ENCODE data around the gene SMARCA2.

SMARCA2 gene

DNA sequence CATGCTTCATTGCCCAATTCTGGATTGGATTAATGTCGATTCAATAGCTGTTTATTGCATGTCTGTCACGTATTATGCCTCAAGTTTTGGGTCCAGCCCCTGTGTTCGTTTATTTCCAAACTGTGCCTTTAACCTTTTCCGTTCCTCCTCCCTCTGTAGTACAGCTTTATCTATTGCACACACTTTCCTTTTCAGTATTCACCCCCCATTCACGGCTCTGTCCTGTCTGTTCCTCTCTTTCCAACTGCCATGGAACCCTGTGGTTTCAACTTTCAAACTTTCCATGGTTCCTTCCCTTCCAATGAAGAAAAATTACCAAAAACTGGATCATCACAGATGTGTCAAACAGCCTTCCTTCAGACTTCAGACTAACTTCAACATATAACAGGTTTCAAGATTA, 17.1 kb downstream of the SMARCA2 start:
- no peak for DNase-seq (ENCODE audit: insufficient read length, low spot score)
- no peak for TF ChIP-seq TAF1 (IDR thresholded peaks at IDR 0.05; ENCODE audit: low read depth, low read length)
- no peak for TF ChIP-seq PAX5 (IDR thresholded peaks at IDR 0.05; ENCODE audit: insufficient read depth, low read length, severe bottlenecking)
- TF ChIP-seq POU2F2 (IDR thresholded peaks at IDR 0.05; ENCODE audit: low read depth, low read length) = no peak
- no peak for TF ChIP-seq POLR2A (IDR thresholded peaks at IDR 0.05; ENCODE audit: low read depth, low read length)
- TF ChIP-seq POLR2AphosphoS5 (IDR thresholded peaks at IDR 0.05; ENCODE audit: low read depth, low read length) = no peak
- no peak for TF ChIP-seq SPI1 (IDR thresholded peaks at IDR 0.05; ENCODE audit: low read depth, low read length)
- FAIRE-seq = peak; percentile 41

DNA sequence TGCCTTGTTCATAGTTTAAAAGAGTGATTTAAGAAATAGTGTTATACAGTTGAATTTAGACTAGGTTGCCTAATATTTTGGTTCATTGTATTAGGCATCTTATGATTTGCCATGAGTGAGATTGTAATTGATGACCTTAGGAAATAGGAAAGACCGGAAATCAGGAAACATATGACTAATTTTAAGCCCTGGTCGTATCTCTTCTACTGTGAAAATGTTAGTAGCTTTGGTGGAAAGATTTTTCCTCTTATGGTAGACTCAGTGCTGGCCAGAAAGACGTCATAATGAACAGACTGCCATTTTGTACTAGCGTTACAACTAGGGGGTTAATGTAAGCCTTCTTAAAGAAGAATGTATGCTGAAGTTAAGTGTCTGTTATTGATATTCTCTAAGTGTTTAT, 21.7 kb downstream of the SMARCA2 start:
- FAIRE-seq = peak; percentile 9
- TF ChIP-seq SPI1 (IDR thresholded peaks at IDR 0.05; ENCODE audit: low read depth, low read length) (no peak), POLR2AphosphoS5 (IDR thresholded peaks at IDR 0.05; ENCODE audit: low read depth, low read length) (0 out of 2 replicates have a peak, but pooled peaks have one; percentile 13)
- DNase-seq (ENCODE audit: insufficient read length, low spot score) = no peak

DNA sequence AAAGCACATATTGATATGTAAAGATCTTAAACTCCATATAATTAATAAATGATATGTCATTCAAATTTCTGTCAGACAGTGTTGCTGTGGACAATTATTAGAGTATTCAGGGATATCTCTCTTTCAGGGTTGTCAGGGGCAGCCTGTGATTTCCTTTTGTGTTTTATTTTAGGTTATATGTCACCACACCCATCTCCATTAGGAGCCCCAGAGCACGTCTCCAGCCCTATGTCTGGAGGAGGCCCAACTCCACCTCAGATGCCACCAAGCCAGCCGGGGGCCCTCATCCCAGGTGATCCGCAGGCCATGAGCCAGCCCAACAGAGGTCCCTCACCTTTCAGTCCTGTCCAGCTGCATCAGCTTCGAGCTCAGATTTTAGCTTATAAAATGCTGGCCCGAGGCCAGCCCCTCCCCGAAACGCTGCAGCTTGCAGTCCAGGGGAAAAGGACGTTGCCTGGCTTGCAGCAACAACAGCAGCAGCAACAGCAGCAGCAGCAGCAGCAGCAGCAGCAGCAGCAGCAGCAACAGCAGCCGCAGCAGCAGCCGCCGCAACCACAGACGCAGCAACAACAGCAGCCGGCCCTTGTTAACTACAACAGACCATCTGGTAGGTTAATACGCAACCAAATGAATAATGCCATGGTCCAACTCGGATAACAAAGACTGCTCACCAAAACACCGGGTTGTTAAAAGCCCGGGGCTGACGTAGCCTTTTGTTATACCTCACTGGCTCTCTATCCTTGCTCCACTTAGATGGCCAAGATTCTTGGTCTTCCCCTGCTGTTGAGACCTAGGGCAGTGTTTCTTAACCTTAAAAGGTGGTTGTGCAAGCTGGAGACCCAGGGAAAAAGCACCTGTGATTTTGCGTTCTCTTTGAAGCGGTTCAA, 24.4 kb downstream of the SMARCA2 start:
- FAIRE-seq (no peak), DNase-seq (ENCODE audit: insufficient read length, low spot score) (no peak)
- TF ChIP-seq POLR2AphosphoS5 (IDR thresholded peaks at IDR 0.05; ENCODE audit: low read depth, low read length) (no peak; the same call in 1 of the 2 replicates), POLR2A (IDR thresholded peaks at IDR 0.05; ENCODE audit: low read depth, low read length) (no peak; the same call in 1 of the 2 replicates), SPI1 (IDR thresholded peaks at IDR 0.05; ENCODE audit: low read depth, low read length) (no peak), TAF1 (IDR thresholded peaks at IDR 0.05; ENCODE audit: low read depth, low read length) (no peak), POU2F2 (IDR thresholded peaks at IDR 0.05; ENCODE audit: low read depth, low read length) (no peak), PAX5 (IDR thresholded peaks at IDR 0.05; ENCODE audit: insufficient read depth, low read length, severe bottlenecking) (no peak)

DNA sequence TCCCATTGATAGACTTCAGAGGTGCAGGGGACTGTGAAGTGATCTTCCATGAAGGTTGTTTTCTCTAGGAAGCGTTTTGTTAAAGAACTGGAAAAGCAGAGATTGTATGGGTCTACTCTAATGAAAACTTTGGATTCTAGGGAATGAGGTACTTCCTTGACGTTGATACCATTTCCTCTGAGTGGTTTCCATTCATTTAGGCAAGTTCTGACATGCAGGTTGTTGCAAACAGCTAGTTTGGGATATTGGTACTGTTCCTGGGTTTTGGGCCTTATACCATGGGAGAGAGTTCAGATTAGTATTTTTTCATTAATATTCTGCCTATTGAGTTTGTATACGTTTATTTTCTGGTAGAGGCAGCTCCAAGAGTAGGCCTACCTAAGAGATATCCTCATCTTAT, 25.7 kb downstream of the SMARCA2 start:
- TF ChIP-seq POU2F2 (IDR thresholded peaks at IDR 0.05; ENCODE audit: low read depth, low read length) = no peak
- TF ChIP-seq POLR2AphosphoS5 (IDR thresholded peaks at IDR 0.05; ENCODE audit: low read depth, low read length) = no peak
- TF ChIP-seq POLR2A (IDR thresholded peaks at IDR 0.05; ENCODE audit: low read depth, low read length) = no peak
- no peak for TF ChIP-seq TAF1 (IDR thresholded peaks at IDR 0.05; ENCODE audit: low read depth, low read length)
- TF ChIP-seq PAX5 (IDR thresholded peaks at IDR 0.05; ENCODE audit: insufficient read depth, low read length, severe bottlenecking) = no peak
- TF ChIP-seq SPI1 (IDR thresholded peaks at IDR 0.05; ENCODE audit: low read depth, low read length) = no peak
- DNase-seq (ENCODE audit: insufficient read length, low spot score) (no peak), FAIRE-seq (no peak)

DNA sequence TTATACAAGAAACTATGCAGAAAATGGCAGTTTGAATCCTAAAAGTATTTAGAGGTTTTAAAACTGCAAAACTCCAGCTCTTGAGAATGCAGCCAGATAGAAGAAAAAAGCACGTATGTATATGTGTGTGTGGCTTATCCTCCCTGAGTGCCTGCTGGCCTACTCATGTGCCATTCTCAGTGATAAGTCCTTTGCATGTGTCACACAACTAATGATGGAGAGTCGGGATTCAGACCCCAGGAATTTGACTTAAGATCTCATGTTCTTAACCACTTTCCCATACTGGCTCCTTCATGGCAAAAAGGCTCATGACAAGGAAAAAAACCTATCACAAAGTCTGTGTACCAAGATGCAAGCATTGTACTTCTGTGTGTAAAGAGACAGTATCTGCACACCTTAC, 26.6 kb downstream of the SMARCA2 start:
- no peak for FAIRE-seq
- no peak for DNase-seq (ENCODE audit: insufficient read length, low spot score)

DNA sequence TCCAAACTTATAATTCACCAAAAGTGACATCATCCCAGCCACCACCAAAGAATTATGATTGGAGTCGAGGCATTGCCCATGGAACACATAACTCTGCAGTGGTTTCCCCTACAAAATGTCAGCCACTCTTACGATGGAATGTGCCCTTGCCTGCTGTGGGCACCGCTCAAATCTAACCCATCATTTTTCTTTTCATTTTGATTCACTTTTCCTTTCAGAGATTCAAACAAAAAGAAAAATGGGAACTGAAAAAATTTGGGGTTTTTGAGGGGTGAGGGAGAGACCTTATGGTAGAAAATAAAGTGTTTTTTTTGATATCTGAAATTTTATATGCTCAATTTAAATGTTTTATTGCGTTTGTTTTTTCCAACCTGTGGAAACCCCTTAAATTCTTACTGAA, 28.1 kb downstream of the SMARCA2 start:
- TF ChIP-seq POLR2AphosphoS5 (IDR thresholded peaks at IDR 0.05; ENCODE audit: low read depth, low read length) (no peak), PAX5 (IDR thresholded peaks at IDR 0.05; ENCODE audit: insufficient read depth, low read length, severe bottlenecking) (no peak), TAF1 (IDR thresholded peaks at IDR 0.05; ENCODE audit: low read depth, low read length) (peak; percentile 21; the same call in 1 of the 2 replicates), POLR2A (IDR thresholded peaks at IDR 0.05; ENCODE audit: low read depth, low read length) (no peak), SPI1 (IDR thresholded peaks at IDR 0.05; ENCODE audit: low read depth, low read length) (peak; percentile 83), POU2F2 (IDR thresholded peaks at IDR 0.05; ENCODE audit: low read depth, low read length) (no peak)
- FAIRE-seq = peak; percentile 90
- no peak for DNase-seq (ENCODE audit: insufficient read length, low spot score)

More for the DNA sequence above, 26.6 kb downstream of the SMARCA2 start:
- TF ChIP-seq POLR2A (IDR thresholded peaks at IDR 0.05; ENCODE audit: low read depth, low read length) (no peak), SPI1 (IDR thresholded peaks at IDR 0.05; ENCODE audit: low read depth, low read length) (no peak), PAX5 (IDR thresholded peaks at IDR 0.05; ENCODE audit: insufficient read depth, low read length, severe bottlenecking) (no peak), POLR2AphosphoS5 (IDR thresholded peaks at IDR 0.05; ENCODE audit: low read depth, low read length) (no peak), TAF1 (IDR thresholded peaks at IDR 0.05; ENCODE audit: low read depth, low read length) (no peak), POU2F2 (IDR thresholded peaks at IDR 0.05; ENCODE audit: low read depth, low read length) (no peak)

DNA sequence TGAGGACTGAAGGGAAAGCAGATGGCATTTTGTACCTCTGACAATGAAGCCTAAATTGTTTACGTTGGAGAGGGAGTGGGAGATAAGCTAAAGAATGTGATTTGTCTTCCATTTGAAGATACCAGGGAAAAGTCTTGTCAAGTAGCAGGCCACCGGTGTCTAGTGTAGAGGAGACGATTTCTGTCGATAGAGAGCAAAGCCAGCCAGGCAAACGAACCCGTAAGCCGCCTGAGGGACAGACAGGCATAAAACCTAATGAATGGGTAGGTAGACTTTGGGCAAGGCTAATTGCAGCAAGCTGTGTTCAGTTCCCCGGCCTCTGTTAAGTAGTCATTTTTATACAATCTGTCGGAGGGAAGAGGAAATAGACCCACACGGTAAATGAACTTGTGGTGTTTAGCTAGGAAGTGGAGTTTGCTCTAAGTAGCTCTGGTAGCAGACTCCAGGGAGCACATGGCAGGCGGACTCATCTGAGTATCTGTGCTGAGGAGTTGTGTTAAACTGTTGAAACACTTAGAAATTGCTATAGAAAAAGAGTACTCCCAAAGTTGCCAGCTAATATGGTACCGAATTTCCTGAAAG, 28.8 kb downstream of the SMARCA2 start:
- peak; percentile 39 for TF ChIP-seq POLR2AphosphoS5 (IDR thresholded peaks at IDR 0.05; ENCODE audit: low read depth, low read length)
- TF ChIP-seq POU2F2 (IDR thresholded peaks at IDR 0.05; ENCODE audit: low read depth, low read length) = no peak
- TF ChIP-seq TAF1 (IDR thresholded peaks at IDR 0.05; ENCODE audit: low read depth, low read length) = no peak
- peak; percentile 48 for TF ChIP-seq SPI1 (IDR thresholded peaks at IDR 0.05; ENCODE audit: low read depth, low read length)
- peak; percentile 93 for FAIRE-seq

DNA sequence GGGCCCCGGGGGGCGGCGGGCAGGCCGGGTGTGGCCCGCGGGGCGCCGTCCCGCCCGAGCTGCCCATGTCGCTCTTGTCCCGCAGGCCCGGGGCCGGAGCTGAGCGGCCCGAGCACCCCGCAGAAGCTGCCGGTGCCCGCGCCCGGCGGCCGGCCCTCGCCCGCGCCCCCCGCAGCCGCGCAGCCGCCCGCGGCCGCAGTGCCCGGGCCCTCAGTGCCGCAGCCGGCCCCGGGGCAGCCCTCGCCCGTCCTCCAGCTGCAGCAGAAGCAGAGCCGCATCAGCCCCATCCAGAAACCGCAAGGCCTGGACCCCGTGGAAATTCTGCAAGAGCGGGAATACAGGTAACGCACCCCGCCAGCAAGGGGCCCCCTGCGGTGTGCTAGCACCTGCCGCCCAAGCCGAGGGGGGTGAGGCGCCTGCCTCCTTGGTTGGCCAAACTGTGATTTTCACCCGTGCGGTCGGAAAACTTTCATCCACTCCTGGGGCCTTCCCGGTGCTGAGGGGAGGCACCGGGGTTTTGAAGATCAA, 32.1 kb downstream of the SMARCA2 start:
- TF ChIP-seq PAX5 (IDR thresholded peaks at IDR 0.05; ENCODE audit: insufficient read depth, low read length, severe bottlenecking) (no peak), SPI1 (IDR thresholded peaks at IDR 0.05; ENCODE audit: low read depth, low read length) (no peak), POLR2AphosphoS5 (IDR thresholded peaks at IDR 0.05; ENCODE audit: low read depth, low read length) (no peak), POU2F2 (IDR thresholded peaks at IDR 0.05; ENCODE audit: low read depth, low read length) (no peak), TAF1 (IDR thresholded peaks at IDR 0.05; ENCODE audit: low read depth, low read length) (no peak), POLR2A (IDR thresholded peaks at IDR 0.05; ENCODE audit: low read depth, low read length) (no peak)
- DNase-seq (ENCODE audit: insufficient read length, low spot score) (no peak), FAIRE-seq (no peak)

More for the DNA sequence above, 28.8 kb downstream of the SMARCA2 start:
- DNase-seq (ENCODE audit: insufficient read length, low spot score) = no peak

DNA sequence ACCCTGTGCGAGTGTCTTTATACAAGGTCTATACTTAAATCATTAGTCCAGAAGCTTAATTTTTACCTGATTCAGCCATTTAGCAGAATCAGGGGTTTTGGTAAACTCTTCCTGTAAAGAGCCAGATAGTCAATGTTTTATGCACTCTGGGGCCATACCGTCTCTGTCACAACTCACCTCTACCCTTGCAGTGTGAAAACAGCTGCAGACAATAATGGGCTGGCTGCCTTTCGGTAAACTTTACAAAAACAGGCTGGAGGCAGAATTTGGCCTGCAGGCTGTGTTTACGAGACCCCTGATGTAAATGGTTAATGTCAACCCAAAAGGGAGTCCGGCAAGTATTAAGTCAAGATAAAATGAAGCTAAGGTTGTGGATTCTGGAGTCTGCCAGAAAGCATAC, 32.8 kb downstream of the SMARCA2 start:
- no peak for TF ChIP-seq POLR2AphosphoS5 (IDR thresholded peaks at IDR 0.05; ENCODE audit: low read depth, low read length)
- no peak for TF ChIP-seq TAF1 (IDR thresholded peaks at IDR 0.05; ENCODE audit: low read depth, low read length)
- no peak for TF ChIP-seq POLR2A (IDR thresholded peaks at IDR 0.05; ENCODE audit: low read depth, low read length)
- no peak for TF ChIP-seq POU2F2 (IDR thresholded peaks at IDR 0.05; ENCODE audit: low read depth, low read length)
- TF ChIP-seq PAX5 (IDR thresholded peaks at IDR 0.05; ENCODE audit: insufficient read depth, low read length, severe bottlenecking) = no peak
- no peak for TF ChIP-seq SPI1 (IDR thresholded peaks at IDR 0.05; ENCODE audit: low read depth, low read length)
- DNase-seq (ENCODE audit: insufficient read length, low spot score) = no peak
- no peak for FAIRE-seq

Data from GM12891 (cell line).